SIG-M5 treated with dmso at 0.1 percent for 504 hours (cell line): ENCODE results near the gene DPEP3.
"Not testable (repeated sequence)": the region's sequence is repeated elsewhere in the genome, so short reads cannot be mapped to it uniquely, and the experiment has no call there.

Experiments used
- DNase-seq: peaks from one replicate; lab custom pipeline; 2025; ENCODE audit not compliant: unreplicated experiment; lab: John Stamatoyannopoulos, UW

Gene DPEP3

DNA sequence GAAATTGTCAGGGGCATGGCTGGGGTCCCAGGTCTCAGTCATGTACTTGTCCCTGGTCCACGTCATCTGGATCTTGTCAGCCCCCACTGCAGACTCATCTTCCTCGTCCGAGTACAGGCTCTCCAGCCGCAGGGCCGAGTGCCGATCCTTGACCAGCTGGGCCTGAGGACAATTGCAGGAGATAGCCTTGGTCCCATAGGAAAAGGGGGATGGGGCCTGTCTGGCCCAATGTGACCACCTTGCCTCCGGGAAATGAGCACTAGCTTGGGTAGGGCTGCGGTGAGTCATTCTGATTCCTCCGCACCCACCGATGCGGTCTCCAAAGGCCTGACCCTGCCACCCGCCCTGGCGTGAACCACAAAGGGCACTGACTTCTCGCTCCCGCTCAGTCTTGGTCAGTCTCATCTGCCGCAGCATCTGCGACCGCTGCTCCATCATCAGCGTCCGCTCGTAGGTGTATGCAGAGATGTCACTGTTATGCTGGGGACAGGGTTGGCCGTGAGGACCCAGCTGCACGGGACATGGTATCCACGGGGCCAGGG, 34.8 kb downstream of the DPEP3 start:
- DNase-seq, result no peak

DNA sequence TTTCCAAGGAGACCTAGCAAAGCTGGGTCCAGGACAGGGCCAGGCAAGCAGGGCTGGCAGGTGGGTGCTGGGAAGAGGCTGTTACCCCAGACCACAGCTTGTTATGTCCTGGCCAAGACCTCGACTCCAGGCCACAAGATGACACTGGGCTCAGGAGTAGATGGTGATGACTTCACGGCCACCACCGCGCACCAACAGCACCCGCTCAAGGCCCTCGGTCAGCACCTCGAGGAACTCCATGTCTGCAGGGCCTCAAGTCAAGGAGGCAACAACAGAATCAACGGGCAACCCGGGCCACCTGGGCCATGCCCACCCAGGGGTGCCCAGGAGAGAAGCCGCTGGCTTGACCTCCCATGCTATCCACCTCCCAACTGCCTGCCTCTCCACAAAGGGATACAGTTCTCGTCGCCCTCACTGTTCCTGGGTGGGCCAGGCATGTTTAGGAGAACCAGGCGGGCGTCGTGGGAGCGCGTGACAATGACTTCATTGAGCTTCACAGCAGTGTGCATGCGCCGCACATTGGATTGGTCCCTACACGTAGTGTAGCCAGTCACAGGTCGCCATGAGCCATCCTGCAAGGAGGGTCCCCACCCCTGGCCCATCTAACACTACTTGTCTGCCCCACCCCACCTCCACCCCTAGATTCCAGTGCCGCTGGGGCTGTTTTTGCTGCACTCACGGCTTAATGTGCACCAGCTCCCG, 35.5 kb downstream of the DPEP3 start:
- DNase-seq, result no peak

DNA sequence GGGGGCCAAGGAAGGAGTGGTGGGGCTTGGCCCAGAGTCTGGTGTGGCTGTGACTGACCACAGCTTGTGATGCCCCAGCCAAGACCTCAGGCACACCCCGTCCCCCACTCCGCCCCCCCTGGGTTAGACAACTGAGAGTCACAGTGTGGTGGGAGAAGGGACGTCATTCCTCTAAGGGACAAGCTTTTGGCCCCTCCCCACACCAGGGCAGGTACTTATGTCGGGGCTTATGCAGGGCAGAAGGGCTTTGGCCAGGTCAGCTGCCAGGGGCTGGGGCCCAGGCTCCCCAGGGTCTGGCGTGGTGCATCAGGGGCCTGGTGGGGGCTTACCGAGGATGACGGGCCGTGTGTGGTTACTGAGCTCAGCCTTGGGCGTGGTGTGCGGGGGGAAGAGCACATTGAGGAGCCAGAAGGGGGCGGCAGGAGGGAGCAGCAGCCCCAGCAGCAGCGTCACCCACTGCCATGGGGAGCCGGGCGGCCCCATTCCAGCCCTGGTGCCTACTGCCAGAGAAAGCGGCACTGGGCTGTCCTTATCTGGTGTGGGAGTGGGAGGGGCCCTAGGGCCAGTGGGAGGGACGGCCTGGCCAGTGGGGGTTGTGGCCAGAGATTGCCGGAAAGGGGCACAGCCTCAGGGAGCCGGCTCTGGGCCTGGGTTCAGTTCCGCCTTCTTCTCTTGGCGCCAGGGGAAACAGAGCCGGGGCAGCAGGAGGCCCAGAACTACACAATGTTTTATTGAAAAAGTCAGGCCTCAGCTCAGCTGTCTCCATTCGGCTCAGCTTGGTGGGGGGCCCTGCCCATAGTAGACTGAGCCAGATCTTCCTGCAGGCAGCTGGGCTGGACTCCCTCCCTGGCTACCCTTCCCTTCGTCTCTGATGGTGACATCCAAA, 36.4 kb downstream of the DPEP3 start, which contains the start of gene LCAT:
LCAT (minus strand) TSS at position 502 of the 886 bp plus-strand sequence; CDS start at position 483, 19 bp downstream.
- DNase-seq, result no peak

DNA sequence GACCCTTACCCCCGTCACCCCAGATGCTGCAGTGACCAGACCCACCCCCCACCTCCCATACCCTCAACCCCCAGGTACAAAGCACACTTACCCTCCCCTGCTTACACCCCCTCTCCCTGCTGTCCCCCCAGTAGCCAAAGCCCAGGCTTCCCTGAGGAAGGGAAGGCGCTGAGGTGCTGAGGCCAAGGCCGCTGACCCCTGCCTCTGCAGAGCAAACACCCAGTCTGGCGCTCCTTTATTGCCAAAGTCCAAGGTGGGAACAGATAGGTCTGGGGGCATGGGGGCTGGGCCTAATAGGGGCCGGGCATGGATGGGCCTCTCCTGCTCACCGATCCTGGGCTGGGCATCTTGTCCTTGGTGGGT, 37.1 kb downstream of the DPEP3 start:
- DNase-seq, result no peak

DNA sequence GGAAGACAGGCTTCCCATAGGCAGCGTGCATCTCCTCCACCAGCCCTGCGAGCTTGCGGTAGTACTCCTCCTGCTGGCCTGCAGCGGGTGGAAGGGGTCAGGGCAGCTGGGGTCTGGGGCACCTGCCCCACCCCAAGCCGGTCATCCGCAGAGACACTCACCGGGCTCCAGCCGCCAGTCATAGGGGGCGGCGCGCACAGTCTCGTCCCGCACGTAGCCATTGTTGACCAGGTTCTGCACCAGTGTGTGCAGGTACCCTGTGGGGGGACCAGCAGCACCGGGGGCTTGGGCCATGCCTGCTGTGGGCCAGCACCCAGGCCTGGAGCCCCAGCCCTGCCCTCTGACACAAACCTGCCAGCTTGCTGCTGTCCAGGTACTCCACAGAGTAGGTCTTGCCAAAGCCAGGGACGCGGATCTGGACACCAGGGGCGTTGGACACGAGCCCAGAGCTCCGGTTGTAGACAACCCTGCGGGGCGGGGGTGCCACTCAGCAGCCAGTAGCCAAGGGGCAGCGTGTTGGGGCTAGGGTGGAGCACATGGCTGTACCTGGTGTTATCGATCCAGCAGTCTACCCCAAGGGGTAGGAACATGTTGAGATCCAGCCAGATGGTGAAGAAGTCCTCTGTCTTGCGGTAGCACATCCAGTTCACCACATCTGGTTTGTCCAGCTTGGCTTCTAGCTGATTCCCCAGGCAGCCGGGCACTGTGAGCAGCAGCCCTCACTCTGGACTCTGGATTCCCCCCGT, 37.6 kb downstream of the DPEP3 start:
- DNase-seq, result no peak

DNA sequence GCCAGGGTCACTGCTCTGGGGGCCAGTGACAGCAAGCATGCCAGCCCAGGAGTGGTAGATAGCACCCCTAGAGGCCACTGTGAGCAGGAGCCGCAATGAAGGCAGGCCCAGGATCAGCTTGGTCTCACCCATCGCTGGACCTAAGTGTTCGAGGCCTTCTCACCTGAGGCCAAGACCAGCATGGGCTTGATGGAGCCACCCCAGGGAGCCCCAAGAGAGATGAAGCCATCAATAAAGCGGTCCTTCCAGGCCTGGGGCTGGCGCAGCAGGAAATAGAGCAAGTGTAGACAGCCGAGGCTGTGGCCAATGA, 38.1 kb downstream of the DPEP3 start:
- DNase-seq, result peak; percentile 39

DNA sequence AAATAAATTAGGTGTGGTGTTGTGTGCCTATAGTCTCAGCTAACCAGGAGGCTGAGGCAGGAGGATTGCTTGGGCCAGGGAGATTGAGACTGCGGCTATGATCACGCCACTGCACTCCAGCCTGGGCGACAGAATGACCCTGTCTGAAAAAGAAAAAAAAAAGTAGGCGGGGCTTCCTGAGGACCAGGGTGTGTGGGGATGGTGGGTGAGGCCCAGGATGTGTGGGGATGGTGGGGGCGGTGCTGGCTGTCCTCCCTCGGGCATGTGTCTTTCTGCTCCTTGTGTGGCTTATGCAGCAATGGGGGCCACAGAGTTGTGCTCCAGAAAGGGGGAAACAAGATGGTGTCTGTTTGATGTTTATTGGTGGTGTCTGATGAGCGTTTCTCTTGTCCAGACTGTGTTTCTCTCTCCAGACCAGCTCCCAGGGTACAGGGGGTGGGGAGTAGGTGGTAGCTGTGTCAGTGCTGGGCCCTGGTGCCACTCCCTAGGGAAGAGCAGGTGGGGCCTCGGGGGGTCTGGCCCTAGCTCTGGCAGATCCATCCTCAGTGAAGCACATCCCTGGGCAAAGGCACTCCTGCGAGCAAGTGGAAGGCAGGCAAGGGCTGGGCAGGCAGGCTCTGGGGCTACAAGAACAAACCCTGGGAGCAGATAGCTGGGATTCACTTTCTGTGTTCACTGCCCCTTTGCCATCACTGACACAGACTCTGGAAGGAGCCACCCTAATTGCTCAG, 38.7 kb downstream of the DPEP3 start:
- DNase-seq, result no peak

DNA sequence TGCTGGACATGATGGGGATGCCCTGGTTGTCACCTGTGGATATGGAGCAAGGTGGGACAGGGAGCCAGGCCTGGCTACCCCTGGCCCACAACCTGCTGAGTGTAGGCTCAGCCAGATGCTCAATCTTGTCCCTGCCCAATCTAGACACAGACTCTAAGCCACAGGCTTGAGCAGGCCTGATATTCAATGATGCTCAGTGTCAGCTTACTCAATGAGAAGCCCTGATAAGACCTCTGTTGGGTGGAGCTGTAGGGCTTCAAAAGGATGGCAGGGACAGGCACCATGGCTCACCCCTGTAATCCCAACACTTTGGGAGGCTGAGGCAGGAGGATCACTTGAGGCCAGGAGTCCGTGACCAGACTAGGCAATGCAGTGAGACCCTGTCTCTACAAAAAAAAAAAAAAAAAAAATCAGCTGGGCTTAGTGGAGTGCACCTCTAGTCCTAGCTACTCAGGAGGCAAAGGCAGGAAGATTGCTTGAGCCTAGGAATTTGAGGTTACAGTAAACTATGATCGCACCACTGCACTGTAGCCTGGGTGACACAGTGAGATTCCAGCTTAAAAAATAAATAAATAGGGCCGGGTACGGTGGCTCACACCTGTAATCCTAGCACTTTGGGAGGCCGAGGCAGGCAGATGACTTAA, 39.7 kb downstream of the DPEP3 start:
- no peak for DNase-seq

DNA sequence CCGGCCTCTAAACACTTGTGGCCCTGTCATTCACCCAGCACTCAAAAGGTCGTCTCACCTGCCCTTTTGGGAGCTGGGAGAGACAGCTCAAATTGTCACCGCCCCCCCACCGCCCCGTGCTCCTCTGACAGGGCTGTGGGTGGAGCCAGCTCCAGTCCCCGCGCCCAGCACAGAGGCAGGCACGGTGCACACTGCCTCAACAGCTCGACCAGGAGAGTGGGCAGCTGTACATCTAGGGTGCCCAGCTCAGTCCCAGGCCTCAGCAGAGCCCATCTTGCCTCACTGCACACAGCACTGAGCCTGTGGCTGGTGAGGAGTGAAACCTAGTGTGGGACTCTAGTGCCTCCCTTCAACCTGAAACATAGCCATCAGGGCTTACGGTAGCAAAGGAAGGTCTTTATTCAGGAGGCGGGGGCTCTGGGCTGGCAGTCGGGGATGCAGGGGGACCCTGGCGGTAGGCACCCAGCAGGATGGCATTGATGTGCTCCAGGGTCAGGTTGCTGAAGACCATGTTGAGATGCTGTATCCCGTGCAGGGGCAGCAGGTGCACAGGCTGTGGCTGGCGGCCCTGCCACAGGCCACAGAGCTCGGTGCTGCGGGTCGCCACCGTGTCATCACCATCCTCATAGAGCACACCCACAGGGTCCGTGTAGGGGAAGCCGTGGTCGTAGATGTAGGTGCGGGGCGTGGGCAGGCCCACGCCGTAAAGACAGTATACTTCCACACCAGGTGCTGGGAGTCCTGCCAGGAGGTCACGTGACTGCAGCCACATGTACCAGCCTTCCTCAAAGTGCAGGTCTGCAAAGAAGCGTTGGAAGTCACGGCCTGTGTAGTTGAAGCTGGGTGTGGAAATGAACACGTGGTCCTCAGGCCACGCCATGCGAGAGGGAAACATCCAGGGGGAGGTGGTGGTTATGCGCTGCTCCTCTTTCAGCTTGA, 40.5 kb downstream of the DPEP3 start:
- no peak for DNase-seq

DNA sequence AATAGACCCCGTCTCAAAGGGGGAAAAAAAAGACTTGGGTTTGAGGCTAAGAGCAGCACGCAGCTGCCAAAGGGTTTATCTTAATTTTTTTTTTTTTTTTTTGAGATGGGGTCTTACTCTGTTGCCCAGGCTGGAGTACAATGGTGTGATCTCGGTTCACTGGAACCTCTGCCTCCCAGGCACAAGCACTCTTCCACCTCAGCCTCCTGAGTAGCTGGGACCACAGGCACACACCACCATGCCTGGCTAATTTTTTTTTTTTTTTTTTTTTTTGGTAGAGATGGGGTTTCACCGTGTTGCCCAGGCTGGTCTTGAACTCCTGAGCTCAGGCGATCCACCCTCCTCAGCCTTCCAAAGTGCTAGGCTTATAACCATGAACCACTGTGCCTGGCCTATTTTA, 42.6 kb downstream of the DPEP3 start:
- DNase-seq, result not testable (repeated sequence)

DNA sequence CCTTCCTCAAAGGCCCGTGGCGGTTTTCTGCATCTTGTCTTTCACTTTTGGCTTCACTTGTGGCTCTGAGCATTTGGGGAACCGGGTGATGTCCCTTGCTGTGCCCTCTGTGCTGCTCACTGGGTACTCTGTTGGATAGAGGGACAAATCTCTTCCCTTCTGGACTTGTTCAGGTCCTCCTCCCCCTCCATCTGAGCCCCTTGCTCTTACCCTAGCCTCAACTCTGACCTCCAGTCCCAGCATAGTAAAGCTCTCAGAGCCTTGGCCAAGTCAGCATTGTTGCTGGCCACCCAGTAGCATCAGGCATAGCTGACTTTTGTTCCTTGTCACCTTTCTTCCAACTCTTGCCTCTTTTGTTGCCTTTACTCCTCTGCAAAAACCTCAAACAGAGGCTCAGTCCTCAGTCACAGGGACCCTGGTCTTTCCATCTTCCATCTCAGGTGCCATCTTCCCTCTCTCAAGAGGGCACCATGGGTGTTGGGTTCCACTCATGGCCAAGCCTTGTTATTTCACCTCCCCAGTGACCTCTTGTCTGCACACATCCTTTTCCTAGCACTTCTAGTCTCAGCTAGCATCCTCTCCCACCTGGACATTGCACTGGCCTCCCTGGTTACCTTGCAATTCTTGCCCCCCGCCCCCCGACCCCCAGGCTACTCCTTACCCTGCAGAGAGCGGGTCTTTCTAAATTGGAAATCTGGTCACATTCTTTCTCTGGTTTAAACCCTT, 43.3 kb downstream of the DPEP3 start:
- peak; percentile 95 for DNase-seq

DNA sequence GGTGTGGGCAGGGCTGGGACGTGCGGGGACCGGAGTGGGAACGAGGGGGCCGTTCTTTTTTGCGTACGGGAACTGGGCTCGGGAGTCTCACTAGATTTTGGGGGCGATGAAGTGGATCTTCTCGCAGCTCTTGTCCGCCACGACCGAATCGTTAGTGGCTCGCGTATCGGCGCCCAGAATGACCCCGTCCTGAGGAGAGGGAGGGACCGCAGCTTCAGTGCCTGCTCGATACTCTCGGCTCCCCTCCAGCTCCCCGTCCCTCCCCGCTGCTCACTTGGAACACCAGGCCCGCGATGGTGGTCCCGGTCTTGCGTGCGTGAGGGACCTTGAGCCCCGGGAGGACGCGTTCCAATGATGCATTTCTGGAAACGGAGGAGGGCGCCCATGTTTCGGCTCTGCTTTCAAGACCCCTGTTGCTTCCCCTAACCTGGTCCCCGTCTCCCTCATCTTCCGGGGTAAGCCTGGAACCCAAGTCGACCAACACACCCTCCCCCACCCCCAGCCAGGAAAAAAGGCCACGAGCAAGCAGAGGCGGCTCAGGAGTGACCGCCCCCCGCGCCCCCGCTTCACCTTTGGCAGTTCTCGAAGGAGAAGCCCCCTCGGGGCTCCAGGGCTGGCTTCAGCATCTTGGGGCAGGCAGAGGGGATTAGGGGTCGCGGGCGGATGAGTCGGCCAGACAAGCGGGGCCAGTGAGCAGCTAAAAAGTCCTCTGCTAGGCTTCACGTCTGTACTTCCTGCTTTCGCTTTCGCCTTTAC, 44.0 kb downstream of the DPEP3 start, which contains the start of gene PSMB10:
PSMB10 (minus strand) TSS at position 727 of the 756 bp plus-strand sequence; CDS start at position 626, 101 bp downstream.
- DNase-seq, result peak; percentile 67

DNA sequence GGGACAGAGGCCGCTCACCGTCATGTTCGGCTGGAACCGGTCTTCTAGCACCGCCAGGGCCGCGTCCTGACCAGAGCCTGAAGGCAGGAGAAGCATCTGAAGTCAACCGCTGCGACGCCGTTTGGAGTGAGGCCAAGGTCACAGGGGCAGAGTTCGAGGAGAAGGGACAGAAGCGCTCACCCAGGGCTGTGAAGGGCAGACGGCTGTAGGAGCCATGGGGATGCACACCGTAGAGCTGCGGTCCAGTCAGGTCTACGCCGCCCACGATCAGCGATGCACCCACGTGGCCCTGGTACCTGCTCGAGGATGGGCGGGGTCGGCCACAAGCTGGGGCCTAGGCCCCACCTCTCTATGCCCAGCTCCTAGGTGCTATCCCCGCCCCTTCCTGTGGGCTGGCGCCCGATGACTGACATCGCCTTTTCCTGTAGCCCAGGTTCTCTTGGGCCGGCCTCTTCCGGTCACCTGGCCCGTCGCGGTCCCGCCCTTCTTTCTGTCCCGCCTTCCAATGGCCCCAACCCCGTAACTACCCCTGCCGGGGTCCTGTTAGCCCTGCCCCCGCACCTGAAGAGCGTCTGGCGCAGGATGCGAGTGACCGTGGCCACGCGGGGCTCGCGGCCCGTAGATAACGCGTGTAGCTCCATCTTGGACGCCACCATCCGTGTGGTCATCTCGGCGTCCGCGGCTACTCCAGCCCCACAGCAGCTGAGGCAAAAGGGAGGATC, 44.7 kb downstream of the DPEP3 start:
- DNase-seq, result peak; percentile 95

DNA sequence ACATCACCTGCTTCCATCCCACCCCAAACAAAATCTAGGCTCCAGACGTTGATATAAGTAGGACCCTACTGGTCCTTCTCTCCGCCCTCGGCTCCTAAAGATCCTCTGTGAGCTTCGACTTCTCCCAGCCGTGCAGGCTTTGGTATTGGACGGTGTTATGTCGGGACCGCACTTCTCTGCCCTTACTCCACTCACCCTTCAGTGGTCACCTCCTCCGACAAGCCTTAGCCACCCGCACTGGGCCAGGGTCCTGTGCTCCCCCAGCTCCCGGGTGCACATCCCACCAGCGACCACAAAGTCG, 45.2 kb downstream of the DPEP3 start:
- DNase-seq, result no peak

DNA sequence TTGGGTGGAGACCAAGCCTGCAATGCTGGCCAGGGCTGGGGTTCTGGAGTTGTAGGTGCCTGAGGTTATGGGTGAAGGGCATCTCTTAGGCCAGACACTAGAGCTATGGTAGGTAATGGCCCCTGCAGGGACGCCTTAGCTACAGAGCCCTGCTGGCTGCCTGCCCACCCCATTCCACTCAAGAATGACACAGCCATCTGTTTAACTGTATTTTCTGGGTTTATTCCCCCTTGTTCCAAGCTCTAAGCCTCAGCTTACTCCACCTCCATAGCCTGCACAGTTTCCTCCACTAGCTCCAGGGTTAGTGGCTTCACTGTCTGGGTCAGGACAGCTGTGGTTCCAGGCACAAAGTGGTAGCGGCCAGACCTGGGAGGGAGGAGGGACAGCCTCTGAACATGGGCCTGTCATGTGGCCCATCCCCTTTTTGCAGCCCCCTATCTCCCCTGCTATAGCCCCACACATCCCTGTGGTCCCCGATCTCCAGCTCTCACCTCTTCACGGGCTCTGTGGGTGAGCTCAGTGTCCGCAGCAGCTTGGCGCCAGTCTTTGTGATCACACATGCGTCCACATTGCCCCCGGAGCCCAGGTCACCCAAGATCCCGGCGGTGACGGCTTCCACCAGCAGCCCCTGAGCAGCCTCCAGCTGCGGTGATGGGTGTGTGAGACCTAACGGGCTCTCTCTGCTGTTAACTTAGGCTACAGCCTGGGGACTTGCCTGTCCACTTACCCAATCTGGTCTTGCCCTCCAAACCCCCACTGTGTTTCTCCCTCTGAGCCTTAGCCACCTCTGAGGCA, 45.8 kb downstream of the DPEP3 start:
- DNase-seq, result no peak

DNA sequence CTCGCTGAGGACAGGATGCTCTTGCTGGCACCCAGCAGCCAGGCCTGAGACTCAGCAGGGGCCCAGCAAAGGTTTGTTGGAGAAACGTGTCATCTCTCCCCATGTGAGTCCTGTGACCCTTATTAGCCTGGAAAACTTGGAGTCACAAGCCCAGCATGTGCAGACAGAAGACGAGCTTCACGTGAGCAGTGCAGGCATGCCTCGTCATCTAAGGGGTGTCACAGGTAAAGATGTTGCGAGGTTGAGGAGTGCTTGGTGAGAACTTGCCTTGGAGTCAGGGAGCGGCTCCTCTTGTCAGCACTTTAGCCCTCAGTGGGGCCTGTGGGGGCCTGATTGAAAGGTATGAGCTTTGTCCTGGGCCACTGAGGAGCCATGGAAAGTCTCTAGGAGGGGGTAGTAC, 46.5 kb downstream of the DPEP3 start:
- no peak for DNase-seq

DNA sequence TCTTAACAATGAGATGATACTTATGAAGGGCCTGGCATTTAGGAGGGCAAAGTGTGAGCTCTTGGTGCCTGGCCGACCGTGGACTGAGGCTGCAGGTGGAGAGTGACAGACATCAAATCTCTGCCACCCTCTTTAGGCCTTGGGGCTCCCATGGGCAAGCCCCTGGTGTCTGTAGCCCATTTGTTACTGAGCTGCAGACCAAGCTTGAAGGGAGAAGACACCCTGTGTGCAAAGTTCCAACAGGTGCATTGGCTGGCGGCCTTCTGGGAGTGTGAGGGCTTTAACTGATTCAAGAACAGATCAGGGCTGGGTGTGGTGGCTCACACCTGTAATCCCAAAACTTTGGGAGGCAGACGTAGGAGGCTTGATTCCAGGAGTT, 47.8 kb downstream of the DPEP3 start:
- no peak for DNase-seq
